Esophagus (tissue), 2 donors: ENCODE measurements around the gene XYLB. TPM values are rescaled to one million over a fixed set of nuclear protein-coding genes. Genes with fewer than 3 reads are reported as not detected.

ENCODE experiments used
- H3K27ac ChIP-seq, 2 donors: one replicate each; pipeline ENCODE4 v1.5.1; 2013; ENCODE audit warnings: low read depth in 2 of 2, mild to moderate bottlenecking in 2 of 2, inconsistent platforms in 1 of 2, low read length in 1 of 2, moderate library complexity in 1 of 2
- H3K27me3 ChIP-seq, 2 donors: one replicate each; pipeline ENCODE4 v1.6.1; 2013; ENCODE audit warnings: low read length in 2 of 2, control low read depth in 1 of 2, mild to moderate bottlenecking in 1 of 2; ENCODE audit not compliant: insufficient read depth in 2 of 2, control insufficient read depth in 1 of 2
- H3K36me3 ChIP-seq, 2 donors: one replicate each; pipeline ENCODE4 v1.6.1; 2013; ENCODE audit warnings: low read length in 1 of 2; ENCODE audit not compliant: control insufficient read depth in 2 of 2, insufficient read depth in 2 of 2
- H3K4me1 ChIP-seq, 2 donors: one replicate each; pipeline ENCODE4 v1.6.1; 2013; ENCODE audit warnings: low read length in 1 of 2; ENCODE audit not compliant: control insufficient read depth in 2 of 2, insufficient read depth in 2 of 2
- H3K4me3 ChIP-seq, 2 donors: one replicate each; pipeline ENCODE4 v1.5.1; 2013; ENCODE audit warnings: low read length in 2 of 2, mild to moderate bottlenecking in 2 of 2, low read depth in 1 of 2, moderate library complexity in 1 of 2
- H3K9me3 ChIP-seq, 2 donors: one replicate each; pipeline ENCODE4 v1.6.1; 2013; ENCODE audit warnings: mild to moderate bottlenecking in 2 of 2, low read depth in 1 of 2, low read length in 1 of 2, moderate library complexity in 1 of 2; ENCODE audit not compliant: control insufficient read depth in 2 of 2, insufficient read depth in 1 of 2
- WGBS, 2 donors: extraction: QIAGEN DNeasy Blood & Tissue Kit; methylation state at CpG; one replicate each; pipeline ENCODE4 v1.1.7; 2013; 5-methylcytosine and 5-hydroxymethylcytosine counted together
- polyA plus RNA-seq, 2 donors: library from polyadenylated mRNA; stranded (reverse); fragments of 200-250 nt; gene quantifications; one replicate each; pipeline ENCODE4 v1.2.3, GENCODE V29; 2013
- donor health status: healthy with polysubstance abuse.
- donor health status: Bipolar disorder and iron deficiency.

XYLB gene
- polyA plus RNA-seq, 2 donors = 1.3 to 1.5 TPM

DNA sequence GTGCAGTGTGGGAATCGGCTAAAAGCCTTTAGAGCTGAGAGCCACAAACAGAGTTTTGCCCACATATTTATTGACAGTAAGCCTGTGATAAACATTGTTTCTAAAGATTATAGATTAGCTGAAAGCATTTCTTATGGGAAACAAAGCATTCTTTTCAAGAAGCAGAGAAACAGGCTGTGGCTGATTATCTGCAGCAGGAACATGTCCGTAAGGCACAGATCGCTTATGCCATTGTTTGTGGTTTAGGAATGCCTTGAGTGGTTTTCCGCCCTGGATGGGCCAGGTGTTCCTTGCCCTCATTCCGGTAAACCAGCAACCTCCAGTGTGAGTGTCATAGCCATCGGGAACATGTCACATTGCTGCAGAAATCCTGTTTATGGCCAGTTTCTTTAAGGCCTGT lies 12.5 kb downstream of the XYLB start:
- H3K36me3 ChIP-seq = peaks cover 3% of the 10 kb centered on the region in 2 donors
- H3K9me3 ChIP-seq = no peaks in the 10 kb centered on the region
- H3K4me3 ChIP-seq = no peak overlapping the region
- H3K4me1 ChIP-seq = no peaks in the 10 kb centered on the region
- no peak overlapping the region for H3K27ac ChIP-seq
- 95 to 97% methylated on average over 6 of the region's 6 CpGs for WGBS, 2 donors
- no peaks in the 10 kb centered on the region for H3K27me3 ChIP-seq

DNA sequence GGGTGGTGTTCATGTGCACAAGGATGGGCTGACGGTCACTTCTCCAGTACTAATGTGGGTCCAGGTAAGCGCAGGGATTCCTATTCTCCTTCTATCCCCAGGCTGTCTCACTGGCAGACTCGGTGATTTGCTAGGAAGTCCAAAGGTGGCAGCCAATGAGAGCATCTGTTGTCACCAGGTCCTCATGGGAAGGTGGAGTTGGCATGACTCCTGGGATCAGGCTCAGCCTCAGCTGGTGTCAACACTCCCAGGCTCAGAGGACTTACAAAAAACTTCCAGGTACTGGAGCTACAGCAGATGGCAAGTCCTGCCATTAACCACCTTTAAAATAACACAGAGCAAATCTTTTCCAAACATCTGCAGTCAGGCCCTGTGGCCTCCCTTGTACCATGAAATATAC lies 13.8 kb downstream of the XYLB start:
- Histone ChIP-seq H3K9me3 (no peaks in the 10 kb centered on the region), H3K4me3 (no peak overlapping the region), H3K36me3 (peaks cover 3 to 11% of the 10 kb centered on the region in 2 donors), H3K27ac (no peak overlapping the region), H3K27me3 (no peaks in the 10 kb centered on the region), H3K4me1 (no peaks in the 10 kb centered on the region)
- WGBS, 2 donors = 95 to 97% methylated on average over 3 of the region's 3 CpGs

DNA sequence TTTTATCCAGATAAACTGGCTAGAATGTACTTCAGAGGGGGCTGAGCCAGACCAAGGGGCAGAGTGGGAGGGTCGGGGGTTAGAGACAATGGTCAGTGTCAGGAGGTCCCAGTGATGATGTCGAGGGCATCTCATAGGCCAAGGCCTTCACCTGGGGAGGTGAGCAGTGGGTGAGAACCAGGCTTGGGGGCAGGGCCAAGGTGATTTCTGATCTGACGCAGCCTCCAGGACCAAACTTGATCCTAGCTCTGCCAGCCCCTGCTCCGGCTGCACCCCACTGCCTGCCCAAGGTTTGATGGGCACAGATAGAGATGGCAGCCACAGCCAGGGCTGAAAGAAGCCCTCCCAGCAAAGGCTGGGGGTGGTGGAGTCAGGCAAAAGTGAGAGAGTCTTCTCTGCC lies 14.9 kb downstream of the XYLB start:
- H3K36me3 ChIP-seq = peaks cover 3 to 13% of the 10 kb centered on the region in 2 donors
- no peaks in the 10 kb centered on the region for H3K27me3 ChIP-seq
- no peak overlapping the region for H3K27ac ChIP-seq
- 72 to 77% methylated on average over 4 of the region's 4 CpGs for WGBS, 2 donors
- H3K4me3 ChIP-seq = no peak overlapping the region
- no peaks in the 10 kb centered on the region for H3K9me3 ChIP-seq
- no peaks in the 10 kb centered on the region for H3K4me1 ChIP-seq

DNA sequence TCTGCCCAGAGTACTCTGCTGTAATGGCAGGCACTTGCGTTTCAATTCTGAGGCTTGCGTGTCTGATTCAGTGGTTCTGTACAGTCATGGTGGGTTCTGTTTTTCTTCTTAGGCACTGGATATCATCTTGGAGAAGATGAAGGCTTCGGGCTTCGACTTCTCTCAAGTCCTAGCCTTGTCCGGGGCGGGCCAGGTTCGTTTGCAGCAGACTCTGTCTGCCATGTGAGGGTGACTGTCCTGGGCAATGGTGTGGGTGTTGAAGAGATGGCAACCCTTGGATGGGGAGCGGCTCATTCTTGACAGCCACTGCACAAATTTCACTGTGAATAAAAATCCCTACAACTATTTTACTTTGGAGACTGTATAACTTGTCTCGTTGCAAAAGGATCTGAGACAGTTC lies 16.2 kb downstream of the XYLB start:
- WGBS, 2 donors = 93 to 94% methylated on average over 9 of the region's 9 CpGs
- Histone ChIP-seq H3K4me3 (no peak overlapping the region), H3K4me1 (no peaks in the 10 kb centered on the region), H3K9me3 (no peaks in the 10 kb centered on the region), H3K27ac (no peak overlapping the region), H3K36me3 (peaks cover 3 to 13% of the 10 kb centered on the region in 2 donors), H3K27me3 (no peaks in the 10 kb centered on the region)

DNA sequence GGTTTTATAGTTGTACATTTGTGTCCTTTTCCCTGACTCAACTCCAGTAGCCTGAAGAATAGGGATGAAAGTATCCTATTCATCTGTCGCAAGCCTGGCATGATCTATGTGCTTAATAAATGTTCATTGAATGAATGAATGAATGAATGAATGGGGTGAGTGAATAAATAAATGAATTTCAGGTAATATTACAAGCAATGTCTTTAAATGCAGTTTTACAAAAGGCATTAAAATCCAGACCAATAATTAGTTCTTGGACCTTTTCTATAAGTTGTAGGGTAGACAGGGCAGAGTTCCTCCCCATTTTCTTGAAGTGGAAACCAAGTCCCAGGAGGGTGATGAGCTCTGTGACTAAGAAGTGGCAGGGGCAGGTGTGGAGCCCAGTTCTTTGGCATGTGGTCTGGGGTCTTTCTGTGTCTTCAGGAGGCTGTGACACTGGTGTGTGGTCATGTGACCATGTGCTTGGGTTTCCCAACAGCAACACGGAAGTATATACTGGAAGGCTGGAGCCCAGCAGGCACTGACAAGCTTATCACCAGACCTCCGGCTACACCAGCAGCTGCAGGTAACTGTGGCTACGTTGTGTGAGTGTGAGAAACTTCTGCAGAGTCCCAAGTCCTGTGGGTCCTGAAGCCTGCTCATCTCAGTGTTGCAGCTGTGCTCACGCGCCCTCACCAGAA lies 18.3 kb downstream of the XYLB start:
- peaks cover 0 to 2% of the 10 kb centered on the region in 2 donors for H3K9me3 ChIP-seq
- H3K4me1 ChIP-seq = no peaks in the 10 kb centered on the region
- peaks cover 3 to 13% of the 10 kb centered on the region in 2 donors for H3K36me3 ChIP-seq
- 89 to 95% methylated on average over 6 of the region's 6 CpGs for WGBS, 2 donors
- no peak overlapping the region for H3K4me3 ChIP-seq
- no peaks in the 10 kb centered on the region for H3K27me3 ChIP-seq
- H3K27ac ChIP-seq = no peak overlapping the region

DNA sequence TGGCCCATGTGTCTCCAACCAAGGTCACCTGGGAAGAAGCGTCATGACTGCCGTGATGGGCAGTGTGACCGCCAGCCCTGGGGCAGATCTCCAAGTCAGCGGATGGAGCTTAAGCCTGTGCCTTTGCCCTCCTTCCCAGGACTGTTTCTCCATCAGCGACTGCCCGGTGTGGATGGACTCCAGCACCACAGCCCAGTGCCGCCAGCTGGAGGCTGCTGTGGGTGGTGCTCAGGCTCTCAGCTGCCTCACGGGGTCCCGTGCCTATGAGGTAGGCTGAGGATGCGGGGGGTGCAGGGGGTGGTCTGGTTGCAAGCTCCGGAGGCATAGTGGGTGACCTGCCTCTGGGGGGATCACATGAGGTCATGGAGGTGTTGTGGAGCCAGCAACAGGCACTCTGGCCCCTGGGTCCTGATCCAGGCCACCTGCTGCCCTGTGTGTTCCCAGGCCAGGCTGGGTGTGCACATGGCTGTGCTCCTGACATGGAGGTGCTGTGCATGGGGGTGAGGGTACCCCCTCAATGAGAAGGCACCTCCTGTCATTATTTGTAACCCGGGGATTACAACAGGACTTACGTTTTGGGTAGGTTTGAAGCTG lies 19.0 kb downstream of the XYLB start:
- Histone ChIP-seq H3K27ac (no peak overlapping the region), H3K9me3 (peaks cover 0 to 2% of the 10 kb centered on the region in 2 donors), H3K27me3 (no peaks in the 10 kb centered on the region), H3K36me3 (peaks cover 0 to 13% of the 10 kb centered on the region in 2 donors), H3K4me3 (no peak overlapping the region), H3K4me1 (peaks cover 0 to 3% of the 10 kb centered on the region in 2 donors)
- 87 to 95% methylated on average over 13 of the region's 13 CpGs for WGBS, 2 donors

DNA sequence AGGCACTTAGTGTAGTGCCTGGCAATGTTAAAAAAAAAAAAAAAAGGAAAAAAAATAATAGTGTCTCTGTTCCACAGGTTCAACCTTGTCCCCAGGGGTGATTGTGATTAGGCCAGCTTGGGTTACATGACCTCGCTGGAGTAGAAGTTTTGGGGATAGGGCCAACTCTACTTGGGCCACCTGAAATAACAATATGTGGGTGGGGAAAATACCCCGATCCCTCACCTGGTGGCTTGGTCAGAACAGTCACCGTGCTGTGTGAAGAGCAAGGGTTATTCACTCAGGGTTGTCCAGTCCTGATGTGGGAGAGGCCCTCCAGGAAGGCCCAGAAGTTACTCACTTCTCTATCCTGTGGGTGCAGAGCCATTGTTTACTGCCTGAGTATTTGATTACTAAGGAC lies 19.5 kb downstream of the XYLB start:
- Histone ChIP-seq H3K4me1 (peaks cover 0 to 3% of the 10 kb centered on the region in 2 donors), H3K36me3 (peaks cover 0 to 13% of the 10 kb centered on the region in 2 donors), H3K27ac (no peak overlapping the region), H3K4me3 (no peak overlapping the region), H3K27me3 (no peaks in the 10 kb centered on the region), H3K9me3 (peaks cover 0 to 2% of the 10 kb centered on the region in 2 donors)
- WGBS, 2 donors = 84 to 95% methylated on average over 3 of the region's 3 CpGs

DNA sequence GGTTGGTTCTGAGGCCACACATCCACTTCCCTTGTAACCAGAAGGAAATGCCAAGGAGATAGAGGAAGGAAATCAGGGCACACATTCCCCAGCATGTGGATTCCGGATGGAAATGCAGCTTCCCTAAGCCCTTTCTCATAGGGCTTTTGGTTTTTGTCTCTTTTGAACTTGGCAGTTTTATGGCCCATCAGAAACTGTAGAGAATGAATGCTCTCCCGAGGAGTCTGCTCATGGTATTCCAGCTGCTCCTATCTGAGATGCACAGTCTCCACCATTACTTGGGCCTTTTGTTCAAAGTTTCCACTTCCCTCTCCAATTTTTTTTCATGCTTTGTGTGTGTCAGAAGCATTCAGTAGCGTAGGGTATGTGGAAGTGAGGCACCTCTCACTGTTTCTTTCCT lies 21.2 kb downstream of the XYLB start:
- 81 to 86% methylated on average over 3 of the region's 3 CpGs for WGBS, 2 donors
- Histone ChIP-seq H3K4me1 (peaks cover 0 to 5% of the 10 kb centered on the region in 2 donors), H3K36me3 (peaks cover 0 to 13% of the 10 kb centered on the region in 2 donors), H3K27me3 (no peaks in the 10 kb centered on the region), H3K4me3 (no peak overlapping the region), H3K9me3 (peaks cover 0 to 2% of the 10 kb centered on the region in 2 donors), H3K27ac (no peak overlapping the region)

DNA sequence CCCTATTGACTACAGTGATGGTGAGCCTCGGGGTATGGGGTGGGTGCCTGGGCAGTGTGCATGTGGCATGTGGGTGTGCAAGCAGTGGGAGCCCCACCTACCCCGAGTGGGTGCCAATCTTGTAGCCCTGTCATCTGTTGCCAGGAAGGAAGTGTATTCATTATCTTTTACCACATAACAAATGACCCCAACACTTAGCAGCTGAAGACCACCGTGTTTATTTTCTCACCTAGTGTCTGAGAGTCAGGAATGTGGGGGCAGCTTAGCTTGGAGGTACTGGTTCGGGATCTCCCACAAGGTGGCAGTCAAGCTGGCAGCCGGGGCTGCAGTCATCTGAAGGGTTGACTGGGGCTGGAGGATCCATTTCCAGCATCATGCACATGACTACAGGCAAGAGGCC lies 21.7 kb downstream of the XYLB start:
- H3K27me3 ChIP-seq = no peaks in the 10 kb centered on the region
- peaks cover 0 to 13% of the 10 kb centered on the region in 2 donors for H3K36me3 ChIP-seq
- peaks cover 0 to 5% of the 10 kb centered on the region in 2 donors for H3K4me1 ChIP-seq
- WGBS, 2 donors = 88 to 91% methylated on average over 5 of the region's 5 CpGs
- peaks cover 0 to 2% of the 10 kb centered on the region in 2 donors for H3K9me3 ChIP-seq
- H3K4me3 ChIP-seq = no peak overlapping the region
- H3K27ac ChIP-seq = no peak overlapping the region

DNA sequence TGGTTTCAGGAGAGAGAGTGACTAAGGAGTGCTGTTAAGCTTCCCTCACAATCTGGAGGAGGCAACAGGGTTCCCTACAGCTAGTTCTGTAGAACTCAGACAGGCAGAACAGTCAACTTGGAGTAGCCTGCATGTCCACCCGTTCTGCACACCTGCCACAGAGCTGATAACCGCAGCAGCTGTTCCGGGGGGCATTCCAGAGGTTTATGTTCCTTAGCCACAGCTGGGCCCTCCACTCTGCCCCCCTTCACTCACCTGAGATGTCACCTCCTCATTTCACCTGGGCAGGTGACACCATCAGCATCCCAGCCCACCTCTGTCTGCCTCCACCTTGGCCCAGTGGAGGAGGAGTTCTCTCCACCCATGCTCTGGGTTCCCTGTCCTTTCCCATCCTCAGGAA lies 22.6 kb downstream of the XYLB start:
- peaks cover 0 to 11% of the 10 kb centered on the region in 2 donors for H3K36me3 ChIP-seq
- H3K27ac ChIP-seq = no peak overlapping the region
- peaks cover 0 to 7% of the 10 kb centered on the region in 2 donors for H3K4me1 ChIP-seq
- 96 to 98% methylated on average over 3 of the region's 3 CpGs for WGBS, 2 donors
- H3K4me3 ChIP-seq = no peak overlapping the region
- H3K27me3 ChIP-seq = no peaks in the 10 kb centered on the region
- peaks cover 0 to 2% of the 10 kb centered on the region in 2 donors for H3K9me3 ChIP-seq
